Activated CD8-positive, alpha-beta T cell treated with anti-CD3 and anti-CD28 coated beads for 36 hours (primary cell): ENCODE data around the gene RFX8. TPM values are rescaled to one million over a fixed set of nuclear protein-coding genes. Genes with fewer than 3 reads are reported as not detected.

Source experiments
- ATAC-seq: fragments of 200-7000 bp; cut with Tn5 transposase; one replicate; pipeline ENCODE4 v1.10.0; 2021; ENCODE audit warnings: mild to moderate bottlenecking, moderate library complexity
- CTCF ChIA-PET: fragments of 350-600 bp; sonication (Branson Sonifier 250); formaldehyde crosslinking; loops from one replicate; lab custom pipeline; 2021; ENCODE audit warnings: antibody characterized with exemption; lab: Charles Lee
- POLR2A ChIA-PET: fragments of 350-600 bp; sonication (Branson Sonifier 250); formaldehyde crosslinking; loops from one replicate; lab custom pipeline; 2021; ENCODE audit warnings: antibody characterized with exemption; lab: Charles Lee
- DNase-seq: peaks from one replicate; pipeline ENCODE4 v3.0.0-alpha.2; 2020
- H3K27ac Mint-ChIP-seq: one replicate; pipeline ENCODE4 v1.8.0; 2021; ENCODE audit warnings: mild to moderate bottlenecking, mixed read lengths
- H3K27me3 Mint-ChIP-seq: one replicate; pipeline ENCODE4 v1.8.0; 2021; ENCODE audit warnings: mixed read lengths
- H3K36me3 Mint-ChIP-seq: one replicate; pipeline ENCODE4 v1.8.0; 2021; ENCODE audit warnings: low read depth, mixed read lengths
- H3K4me1 Mint-ChIP-seq: one replicate; pipeline ENCODE4 v1.8.0; 2021; ENCODE audit warnings: low read depth, mixed read lengths
- H3K4me3 Mint-ChIP-seq: one replicate; pipeline ENCODE4 v1.8.0; 2021; ENCODE audit warnings: mild to moderate bottlenecking, moderate library complexity, mixed read lengths
- H3K9me3 Mint-ChIP-seq: one replicate; pipeline ENCODE4 v1.8.0; 2021; ENCODE audit warnings: mixed read lengths
- intact Hi-C: fragments of 100-400 bp; cut with micrococcal nuclease; formaldehyde crosslinking; loops from one replicate; pipeline ENCODE4 v1.10.0; 2022
- total RNA-seq, 2 experiments: library from RNA; stranded (reverse); gene quantifications; one replicate each; pipeline ENCODE4 v1.2.3, GENCODE V29; 2021
- TF ChIP-seq, protein P1 (sequence below): fragments of 200-600 bp; IDR thresholded peaks from one replicate; pipeline ENCODE4 v1.8.0; 2022; ENCODE audit warnings: antibody characterized with exemption, mild to moderate bottlenecking

RFX8 gene
- total RNA-seq, 2 experiments from 2014 or later: 0.18 TPM; not detected in 1

DNA sequence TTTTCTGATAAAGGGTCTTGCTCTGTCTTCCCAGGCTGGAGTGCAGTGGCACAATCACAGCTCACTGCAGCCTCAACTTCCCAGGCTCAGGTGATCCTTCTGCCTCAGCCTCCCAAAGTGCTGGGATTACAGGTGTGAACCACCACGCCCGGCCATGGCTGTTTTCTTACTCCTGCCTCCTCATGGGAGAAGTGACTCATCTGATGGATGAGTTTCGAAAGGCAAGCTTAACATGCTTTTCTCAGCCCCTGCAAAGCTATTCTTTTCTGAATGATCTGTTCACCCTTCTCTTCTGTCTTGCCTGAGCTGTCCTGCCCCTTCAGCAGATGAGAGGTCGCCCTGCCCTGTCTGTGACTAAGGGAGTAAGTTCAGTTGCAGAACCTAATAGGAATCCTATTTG is 86.7 kb downstream of the RFX8 start:
- Mint-ChIP-seq H3K4me1 (peaks cover 5% of the 10 kb centered on the region), H3K36me3 (no peaks in the 10 kb centered on the region), H3K4me3 (no peak overlapping the region), H3K27me3 (peaks cover 36% of the 10 kb centered on the region), H3K9me3 (no peaks in the 10 kb centered on the region), H3K27ac (no peak overlapping the region)
- POLR2A ChIA-PET: no interaction called here
- CTCF ChIA-PET: interaction anchor here (0.6 to 4.7 kb wide), 18 partner anchors 8 to 738 kb away, joined by 3 to 51 read pairs (median 4); no protein-coding TSS in a partner anchor
- intact Hi-C loops: loop anchor here (5.0 kb wide), 1 partner anchor 46 kb away; no protein-coding TSS in a partner anchor
- no peak for ATAC-seq
- no peak for DNase-seq
- TF ChIP-seq, protein P1, sequence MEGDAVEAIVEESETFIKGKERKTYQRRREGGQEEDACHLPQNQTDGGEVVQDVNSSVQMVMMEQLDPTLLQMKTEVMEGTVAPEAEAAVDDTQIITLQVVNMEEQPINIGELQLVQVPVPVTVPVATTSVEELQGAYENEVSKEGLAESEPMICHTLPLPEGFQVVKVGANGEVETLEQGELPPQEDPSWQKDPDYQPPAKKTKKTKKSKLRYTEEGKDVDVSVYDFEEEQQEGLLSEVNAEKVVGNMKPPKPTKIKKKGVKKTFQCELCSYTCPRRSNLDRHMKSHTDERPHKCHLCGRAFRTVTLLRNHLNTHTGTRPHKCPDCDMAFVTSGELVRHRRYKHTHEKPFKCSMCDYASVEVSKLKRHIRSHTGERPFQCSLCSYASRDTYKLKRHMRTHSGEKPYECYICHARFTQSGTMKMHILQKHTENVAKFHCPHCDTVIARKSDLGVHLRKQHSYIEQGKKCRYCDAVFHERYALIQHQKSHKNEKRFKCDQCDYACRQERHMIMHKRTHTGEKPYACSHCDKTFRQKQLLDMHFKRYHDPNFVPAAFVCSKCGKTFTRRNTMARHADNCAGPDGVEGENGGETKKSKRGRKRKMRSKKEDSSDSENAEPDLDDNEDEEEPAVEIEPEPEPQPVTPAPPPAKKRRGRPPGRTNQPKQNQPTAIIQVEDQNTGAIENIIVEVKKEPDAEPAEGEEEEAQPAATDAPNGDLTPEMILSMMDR: no peak

DNA sequence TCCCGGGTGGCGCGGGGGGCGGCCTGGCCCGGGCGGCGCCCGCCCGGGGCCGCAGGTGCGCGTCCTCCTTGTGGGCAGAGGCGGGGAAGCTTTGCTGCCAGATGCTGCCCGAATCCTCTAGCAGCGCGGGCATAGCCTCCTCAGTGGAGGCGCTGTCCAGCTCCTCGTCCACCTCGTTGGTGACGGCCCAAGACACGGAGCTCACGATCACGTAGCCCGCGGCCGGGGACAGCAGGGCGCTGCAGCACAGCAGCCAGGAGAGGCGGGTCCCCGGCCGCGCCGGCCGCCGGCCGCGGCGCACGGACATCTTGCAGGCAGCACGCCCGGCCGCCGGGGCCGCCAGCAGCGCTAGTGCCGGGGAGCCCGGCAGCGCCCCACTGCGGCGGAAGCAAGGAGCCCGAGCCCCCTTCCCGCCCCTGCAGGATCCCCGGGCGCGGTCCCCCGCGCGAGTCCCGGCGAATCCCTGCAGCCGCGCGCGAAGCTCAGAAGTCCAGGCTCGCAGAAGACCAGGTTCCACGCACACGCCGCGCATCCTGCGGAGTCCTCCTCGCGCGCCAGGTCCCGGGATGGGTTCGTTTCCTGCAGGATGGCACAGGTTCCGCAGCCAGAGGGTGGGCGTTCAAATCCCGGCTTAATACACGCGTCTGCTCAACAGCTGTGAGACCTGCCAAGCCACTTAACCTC is 87.6 kb downstream of the RFX8 start, which contains the start of gene CREG2:
Gene CREG2 (minus strand): TSS at position 353 of the 684 bp plus-strand sequence. CDS start 46 bp downstream, at position 307.
- ChIA-PET POLR2A (interaction anchor here (0.9 to 1.8 kb wide), 6 partner anchors 9 to 134 kb away, joined by 3 to 4 read pairs (median 3); partner anchors contain the start of gene CNOT11), CTCF (interaction anchor here (0.6 to 4.7 kb wide), 28 partner anchors 8 to 1078 kb away, joined by 3 to 51 read pairs (median 4); no protein-coding TSS in a partner anchor)
- no peaks in the 10 kb centered on the region for H3K36me3 Mint-ChIP-seq
- DNase-seq (peak; percentile 69), ATAC-seq (peak; percentile 96)
- TF ChIP-seq, protein P1: peak; percentile 78
- intact Hi-C loops: loop anchor here (5.0 kb wide), 1 partner anchor 45 kb away; no protein-coding TSS in a partner anchor
- H3K4me3 Mint-ChIP-seq: peak within 1 kb of the TSS; percentile 56
- peaks cover 5% of the 10 kb centered on the region for H3K4me1 Mint-ChIP-seq
- H3K9me3 Mint-ChIP-seq: no peaks in the 10 kb centered on the region
- H3K27me3 Mint-ChIP-seq: peaks cover 36% of the 10 kb centered on the region
- no peak within 1 kb of the TSS for H3K27ac Mint-ChIP-seq

DNA sequence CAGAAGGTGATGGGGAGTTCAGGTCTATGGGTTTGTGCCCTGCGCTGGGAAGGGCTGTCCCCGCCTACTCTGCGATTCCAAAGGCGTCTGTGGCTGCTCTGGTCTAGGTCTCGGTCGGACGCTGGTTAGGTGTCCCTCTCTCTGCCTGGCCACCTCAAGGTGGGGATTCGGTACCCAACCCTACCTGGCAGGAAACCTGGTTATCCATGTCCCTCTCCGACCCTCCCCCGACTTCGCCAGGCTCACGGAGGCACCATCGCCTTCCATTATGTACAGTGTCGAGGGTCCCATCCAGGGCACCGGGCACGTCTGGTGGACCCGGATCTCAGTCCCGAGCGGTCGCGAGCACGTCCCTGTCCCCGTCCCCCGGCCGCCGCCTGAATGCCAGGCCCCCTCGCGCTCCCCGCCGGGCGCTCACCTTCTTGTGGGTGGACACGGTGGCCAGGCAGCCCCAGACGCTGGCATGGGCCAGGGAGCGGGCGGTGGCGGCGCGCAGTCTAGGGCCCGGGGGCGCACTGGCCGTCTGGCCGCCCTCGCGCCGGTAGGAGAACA is 88.2 kb downstream of the RFX8 start:
- intact Hi-C loops: loop anchor here (5.0 kb wide), 1 partner anchor 44 kb away; no protein-coding TSS in a partner anchor
- peak; percentile 28 for ATAC-seq
- peak overlapping the region; percentile 27 for H3K4me3 Mint-ChIP-seq

DNA sequence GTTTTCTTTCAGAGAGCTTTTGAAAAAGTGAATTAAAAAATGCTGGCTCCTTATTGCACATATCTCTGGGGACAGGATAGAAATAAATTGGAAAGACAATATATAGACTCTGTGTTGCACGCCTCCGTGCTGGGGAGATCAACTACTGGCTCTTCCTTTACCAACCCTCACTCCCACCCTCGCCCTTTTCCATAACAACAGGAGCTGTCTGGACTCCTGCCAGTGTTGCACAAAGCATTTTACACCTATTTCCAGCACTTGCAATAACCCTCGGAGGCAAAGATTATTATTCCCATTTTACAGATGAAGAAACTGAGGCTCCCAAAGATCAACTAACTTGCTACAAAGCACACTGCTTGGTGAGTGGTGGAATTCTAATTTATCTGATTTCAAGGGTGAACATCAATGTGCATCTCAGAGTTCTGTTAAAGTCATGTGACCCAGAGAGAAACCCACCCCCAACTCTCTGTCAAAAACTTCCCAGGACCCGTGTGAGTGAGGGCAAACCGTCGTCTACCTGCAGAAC is 91.8 kb downstream of the RFX8 start:
- H3K4me3 Mint-ChIP-seq: no peak overlapping the region
- TF ChIP-seq, protein P1: no peak
- intact Hi-C loops: no loop called here
- peaks cover 3% of the 10 kb centered on the region for H3K4me1 Mint-ChIP-seq
- ChIA-PET POLR2A (no interaction called here), CTCF (interaction anchor here (1.7 to 3.8 kb wide), 2 partner anchors 13 to 41 kb away, joined by 4 to 13 read pairs; no protein-coding TSS in a partner anchor)
- H3K9me3 Mint-ChIP-seq: no peaks in the 10 kb centered on the region
- H3K27me3 Mint-ChIP-seq: peaks cover 21% of the 10 kb centered on the region
- no peaks in the 10 kb centered on the region for H3K36me3 Mint-ChIP-seq
- ATAC-seq: no peak
- no peak overlapping the region for H3K27ac Mint-ChIP-seq
- DNase-seq: no peak

More for the DNA sequence above, 88.2 kb downstream of the RFX8 start:
- CTCF ChIA-PET: interaction anchor here (0.6 to 4.7 kb wide), 18 partner anchors 10 to 523 kb away, joined by 3 to 51 read pairs (median 4); no protein-coding TSS in a partner anchor
- H3K27me3 Mint-ChIP-seq: peaks cover 36% of the 10 kb centered on the region
- POLR2A ChIA-PET: interaction anchor here (0.9 to 1.8 kb wide), 6 partner anchors 10 to 134 kb away, joined by 3 to 4 read pairs (median 3); partner anchors contain the start of gene CNOT11
- H3K36me3 Mint-ChIP-seq: no peaks in the 10 kb centered on the region
- no peak for DNase-seq
- H3K4me1 Mint-ChIP-seq: peaks cover 5% of the 10 kb centered on the region
- TF ChIP-seq, protein P1: no peak
- H3K27ac Mint-ChIP-seq: no peak overlapping the region
- H3K9me3 Mint-ChIP-seq: no peaks in the 10 kb centered on the region
